ENCODE measurements around the gene ZNF609.
"Not testable (repeated sequence)": the region's sequence is repeated elsewhere in the genome, so short reads cannot be mapped to it uniquely, and the experiment has no call there.

Gene ZNF609

GRCh38 chr15:64495968-64496367 lies 35.6 kb downstream of the ZNF609 start:
- not testable (repeated sequence) for H3K4me3 ChIP-seq (ENCODE audit: low read length); H3K4me1 ChIP-seq (ENCODE audit: control insufficient read depth, insufficient read depth, low read length)

DNA sequence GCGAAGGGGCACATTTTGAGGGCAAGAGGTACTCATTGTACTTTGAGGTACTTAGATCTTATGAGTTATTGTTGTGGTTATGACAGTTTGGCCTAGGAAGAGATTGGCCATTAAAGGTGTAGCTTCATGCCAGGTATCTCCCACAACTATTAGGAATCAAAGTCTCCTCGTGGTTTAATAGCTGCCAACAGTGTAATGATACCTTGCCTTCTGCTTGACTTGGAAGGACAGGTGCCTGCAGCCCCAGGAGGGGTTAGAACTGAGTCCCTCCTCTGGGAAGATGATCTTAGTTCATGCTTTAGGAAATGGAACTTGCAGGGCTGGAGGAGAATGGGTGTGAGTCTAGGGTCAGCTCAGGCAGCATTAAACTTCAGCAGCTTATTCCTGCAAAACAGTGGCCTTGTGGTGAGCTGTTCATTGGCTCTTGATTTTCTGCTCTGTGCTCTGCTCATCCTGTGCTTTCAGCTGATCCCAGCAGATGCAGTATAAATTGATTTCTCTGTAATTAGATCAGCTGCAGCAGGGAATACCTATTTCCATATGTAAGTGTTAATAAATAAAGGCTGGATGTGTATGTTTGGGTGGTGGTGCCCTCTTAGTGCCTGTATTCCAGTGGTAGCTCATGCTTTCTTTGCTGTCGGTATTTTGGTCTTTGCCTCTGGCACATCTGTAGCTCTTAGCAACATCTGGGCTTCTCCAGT lies 40.5 kb downstream of the ZNF609 start:
- Histone ChIP-seq H3K9ac (ENCODE audit: low read length) (no peak overlapping the region), H3K4me1 (ENCODE audit: control insufficient read depth, insufficient read depth, low read length) (peaks cover 30% of the 10 kb centered on the region), H3K36me3 (ENCODE audit: control insufficient read depth, insufficient read depth, low read length) (peaks cover 7% of the 10 kb centered on the region), H3K27me3 (ENCODE audit: control insufficient read depth, insufficient read depth, low read length) (no peaks in the 10 kb centered on the region), H3K9me3 (ENCODE audit: control insufficient read depth, low read length) (no peaks in the 10 kb centered on the region), H3K4me3 (ENCODE audit: low read length) (no peak overlapping the region)

More at GRCh38 chr15:64495968-64496367, 35.6 kb downstream of the ZNF609 start:
- H3K27me3 ChIP-seq (ENCODE audit: control insufficient read depth, insufficient read depth, low read length); H3K36me3 ChIP-seq (ENCODE audit: control insufficient read depth, insufficient read depth, low read length); H3K9ac ChIP-seq (ENCODE audit: low read length); H3K9me3 ChIP-seq (ENCODE audit: control insufficient read depth, low read length): not testable (repeated sequence)

GRCh38 chr15:64501396-64501715 lies 41.0 kb downstream of the ZNF609 start:
- no peak overlapping the region for H3K9ac ChIP-seq (ENCODE audit: low read length)
- H3K9me3 ChIP-seq (ENCODE audit: control insufficient read depth, low read length) = no peaks in the 10 kb centered on the region
- no peak overlapping the region for H3K4me3 ChIP-seq (ENCODE audit: low read length)
- peaks cover 7% of the 10 kb centered on the region for H3K36me3 ChIP-seq (ENCODE audit: control insufficient read depth, insufficient read depth, low read length)
- H3K27me3 ChIP-seq (ENCODE audit: control insufficient read depth, insufficient read depth, low read length) = no peaks in the 10 kb centered on the region
- H3K4me1 ChIP-seq (ENCODE audit: control insufficient read depth, insufficient read depth, low read length) = peaks cover 30% of the 10 kb centered on the region

DNA sequence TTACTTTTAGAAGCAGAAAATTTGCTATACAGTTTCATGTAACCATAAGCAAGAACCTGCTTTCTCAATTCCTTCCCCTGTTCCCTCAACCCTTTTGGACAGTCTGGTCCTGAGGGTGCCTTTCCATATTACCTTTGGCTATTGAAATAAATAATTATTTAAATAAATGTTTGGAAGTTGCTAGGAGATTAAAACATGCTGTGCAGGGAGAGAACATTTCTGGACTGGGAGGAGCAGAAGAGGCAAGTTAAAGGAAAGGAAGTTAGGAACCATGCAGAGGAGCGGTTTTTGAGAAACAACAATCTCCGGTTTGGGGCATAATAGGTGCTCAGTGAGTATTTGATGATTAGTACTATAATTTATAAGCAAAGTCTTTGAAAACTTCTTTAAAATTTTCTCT lies 41.8 kb downstream of the ZNF609 start:
- Histone ChIP-seq H3K9ac (ENCODE audit: low read length) (no peak overlapping the region), H3K27me3 (ENCODE audit: control insufficient read depth, insufficient read depth, low read length) (no peaks in the 10 kb centered on the region), H3K9me3 (ENCODE audit: control insufficient read depth, low read length) (no peaks in the 10 kb centered on the region), H3K36me3 (ENCODE audit: control insufficient read depth, insufficient read depth, low read length) (peaks cover 7% of the 10 kb centered on the region), H3K4me1 (ENCODE audit: control insufficient read depth, insufficient read depth, low read length) (peaks cover 35% of the 10 kb centered on the region), H3K4me3 (ENCODE audit: low read length) (no peak overlapping the region)

- Histone ChIP-seq H3K4me3 (ENCODE audit: low read length) (no peak overlapping the region), H3K9ac (ENCODE audit: low read length) (no peak overlapping the region), H3K27me3 (ENCODE audit: control insufficient read depth, insufficient read depth, low read length) (no peaks in the 10 kb centered on the region), H3K4me1 (ENCODE audit: control insufficient read depth, insufficient read depth, low read length) (peaks cover 39% of the 10 kb centered on the region), H3K36me3 (ENCODE audit: control insufficient read depth, insufficient read depth, low read length) (peaks cover 7% of the 10 kb centered on the region), H3K9me3 (ENCODE audit: control insufficient read depth, low read length) (no peaks in the 10 kb centered on the region)
Measured at GRCh38 chr15:64502551-64502950, 42.2 kb downstream of the ZNF609 start.

GRCh38 chr15:64503197-64503596 lies 42.8 kb downstream of the ZNF609 start:
- peaks cover 46% of the 10 kb centered on the region for H3K4me1 ChIP-seq (ENCODE audit: control insufficient read depth, insufficient read depth, low read length)
- H3K4me3 ChIP-seq (ENCODE audit: low read length) = no peak overlapping the region
- no peaks in the 10 kb centered on the region for H3K27me3 ChIP-seq (ENCODE audit: control insufficient read depth, insufficient read depth, low read length)
- H3K9ac ChIP-seq (ENCODE audit: low read length) = no peak overlapping the region
- no peaks in the 10 kb centered on the region for H3K9me3 ChIP-seq (ENCODE audit: control insufficient read depth, low read length)
- peaks cover 7% of the 10 kb centered on the region for H3K36me3 ChIP-seq (ENCODE audit: control insufficient read depth, insufficient read depth, low read length)

DNA sequence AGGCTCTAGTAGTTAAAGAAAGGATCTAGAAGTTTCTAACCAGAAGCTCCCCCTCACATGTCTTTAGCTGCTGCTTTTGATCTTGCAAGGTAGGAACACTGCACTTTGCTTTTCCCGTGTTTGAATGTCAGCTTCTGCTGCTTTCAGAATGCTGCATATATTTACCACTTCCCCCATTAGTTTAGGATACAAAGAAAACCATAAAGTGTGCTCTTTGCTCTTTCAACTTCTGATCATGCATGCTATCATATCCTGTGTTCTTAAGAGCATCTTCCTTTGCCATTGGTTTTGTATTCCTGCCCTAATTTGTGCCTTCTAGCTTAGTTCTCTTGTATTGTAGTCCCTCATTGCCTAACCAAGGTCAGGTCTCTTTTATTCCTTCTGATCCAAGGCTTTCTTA lies 43.3 kb downstream of the ZNF609 start:
- no peaks in the 10 kb centered on the region for H3K27me3 ChIP-seq (ENCODE audit: control insufficient read depth, insufficient read depth, low read length)
- peaks cover 50% of the 10 kb centered on the region for H3K4me1 ChIP-seq (ENCODE audit: control insufficient read depth, insufficient read depth, low read length)
- no peak overlapping the region for H3K9ac ChIP-seq (ENCODE audit: low read length)
- no peak overlapping the region for H3K4me3 ChIP-seq (ENCODE audit: low read length)
- H3K9me3 ChIP-seq (ENCODE audit: control insufficient read depth, low read length) = no peaks in the 10 kb centered on the region
- H3K36me3 ChIP-seq (ENCODE audit: control insufficient read depth, insufficient read depth, low read length) = peaks cover 7% of the 10 kb centered on the region

DNA sequence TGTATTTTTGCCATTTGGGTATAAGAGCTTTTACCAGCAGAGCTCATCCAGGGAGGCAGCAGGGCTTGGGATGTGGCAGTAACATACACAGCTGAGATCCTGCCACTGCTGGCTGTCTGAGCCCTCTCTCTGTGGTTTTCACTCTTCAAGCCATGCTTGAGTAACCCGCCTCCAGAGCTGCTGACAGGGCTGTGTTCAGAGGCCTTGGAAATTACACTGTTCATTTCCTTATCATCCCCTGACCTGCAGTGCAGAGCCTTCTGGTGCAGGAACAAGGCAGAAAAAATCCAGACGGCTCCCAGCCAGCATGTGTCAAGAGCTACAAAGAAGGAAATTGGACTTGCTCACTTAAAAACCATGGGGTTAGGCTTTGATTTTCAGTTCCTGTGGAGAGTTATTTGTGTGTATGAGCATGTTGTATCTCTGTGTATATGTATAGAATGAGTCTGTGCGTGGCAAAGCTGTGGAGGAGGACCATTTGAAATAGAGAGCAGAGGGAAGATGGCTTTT lies 47.0 kb downstream of the ZNF609 start:
- H3K36me3 ChIP-seq (ENCODE audit: control insufficient read depth, insufficient read depth, low read length) = no peaks in the 10 kb centered on the region
- H3K27me3 ChIP-seq (ENCODE audit: control insufficient read depth, insufficient read depth, low read length) = no peaks in the 10 kb centered on the region
- H3K4me1 ChIP-seq (ENCODE audit: control insufficient read depth, insufficient read depth, low read length) = peaks cover 42% of the 10 kb centered on the region
- H3K9ac ChIP-seq (ENCODE audit: low read length) = peak overlapping the region; percentile 20
- H3K9me3 ChIP-seq (ENCODE audit: control insufficient read depth, low read length) = no peaks in the 10 kb centered on the region
- H3K4me3 ChIP-seq (ENCODE audit: low read length) = no peak overlapping the region

GRCh38 chr15:64507845-64508244 lies 47.5 kb downstream of the ZNF609 start:
- H3K27me3 ChIP-seq (ENCODE audit: control insufficient read depth, insufficient read depth, low read length) = no peaks in the 10 kb centered on the region
- H3K9me3 ChIP-seq (ENCODE audit: control insufficient read depth, low read length) = no peaks in the 10 kb centered on the region
- no peak overlapping the region for H3K9ac ChIP-seq (ENCODE audit: low read length)
- no peaks in the 10 kb centered on the region for H3K36me3 ChIP-seq (ENCODE audit: control insufficient read depth, insufficient read depth, low read length)
- no peak overlapping the region for H3K4me3 ChIP-seq (ENCODE audit: low read length)
- peaks cover 37% of the 10 kb centered on the region for H3K4me1 ChIP-seq (ENCODE audit: control insufficient read depth, insufficient read depth, low read length)

GRCh38 chr15:64513823-64514222 lies 53.4 kb downstream of the ZNF609 start:
- Histone ChIP-seq H3K4me3 (ENCODE audit: low read length) (no peak overlapping the region), H3K27me3 (ENCODE audit: control insufficient read depth, insufficient read depth, low read length) (no peaks in the 10 kb centered on the region), H3K4me1 (ENCODE audit: control insufficient read depth, insufficient read depth, low read length) (peaks cover 7% of the 10 kb centered on the region), H3K9ac (ENCODE audit: low read length) (no peak overlapping the region), H3K36me3 (ENCODE audit: control insufficient read depth, insufficient read depth, low read length) (no peaks in the 10 kb centered on the region), H3K9me3 (ENCODE audit: control insufficient read depth, low read length) (no peaks in the 10 kb centered on the region)

- Histone ChIP-seq H3K36me3 (ENCODE audit: control insufficient read depth, insufficient read depth, low read length) (no peaks in the 10 kb centered on the region), H3K4me3 (ENCODE audit: low read length) (no peak overlapping the region), H3K4me1 (ENCODE audit: control insufficient read depth, insufficient read depth, low read length) (peaks cover 7% of the 10 kb centered on the region), H3K9ac (ENCODE audit: low read length) (no peak overlapping the region), H3K9me3 (ENCODE audit: control insufficient read depth, low read length) (no peaks in the 10 kb centered on the region), H3K27me3 (ENCODE audit: control insufficient read depth, insufficient read depth, low read length) (no peaks in the 10 kb centered on the region)
Measured at GRCh38 chr15:64515196-64515595, 54.8 kb downstream of the ZNF609 start.

GRCh38 chr15:64515825-64516224 lies 55.4 kb downstream of the ZNF609 start:
- Histone ChIP-seq H3K4me1 (ENCODE audit: control insufficient read depth, insufficient read depth, low read length) (peaks cover 11% of the 10 kb centered on the region), H3K9me3 (ENCODE audit: control insufficient read depth, low read length) (no peaks in the 10 kb centered on the region), H3K36me3 (ENCODE audit: control insufficient read depth, insufficient read depth, low read length) (no peaks in the 10 kb centered on the region), H3K4me3 (ENCODE audit: low read length) (no peak overlapping the region), H3K9ac (ENCODE audit: low read length) (no peak overlapping the region), H3K27me3 (ENCODE audit: control insufficient read depth, insufficient read depth, low read length) (no peaks in the 10 kb centered on the region)

DNA sequence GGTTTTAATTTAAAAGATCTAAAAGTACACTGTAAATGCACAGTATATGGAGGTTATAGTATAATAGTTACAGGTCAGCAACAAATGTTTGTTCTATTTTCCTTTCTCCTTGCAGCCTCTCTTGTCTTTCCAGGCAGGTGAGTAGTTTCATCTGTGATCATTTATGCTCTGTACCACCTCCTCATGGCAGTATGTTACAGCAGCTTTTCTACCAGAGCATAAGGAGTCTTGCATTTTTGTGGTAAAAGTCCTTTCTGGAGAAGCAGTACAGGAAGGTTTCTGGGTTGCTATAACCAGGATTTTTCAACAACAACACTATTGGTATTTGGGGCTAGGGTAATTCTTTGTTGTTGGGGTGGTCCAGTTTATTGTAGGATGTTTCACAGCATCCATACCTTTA lies 59.5 kb downstream of the ZNF609 start:
- Histone ChIP-seq H3K36me3 (ENCODE audit: control insufficient read depth, insufficient read depth, low read length) (no peaks in the 10 kb centered on the region), H3K4me1 (ENCODE audit: control insufficient read depth, insufficient read depth, low read length) (peaks cover 28% of the 10 kb centered on the region)

More for the DNA sequence above, 59.5 kb downstream of the ZNF609 start:
- Histone ChIP-seq H3K4me3 (ENCODE audit: low read length) (no peak overlapping the region), H3K27me3 (ENCODE audit: control insufficient read depth, insufficient read depth, low read length) (no peaks in the 10 kb centered on the region), H3K9ac (ENCODE audit: low read length) (no peak overlapping the region), H3K9me3 (ENCODE audit: control insufficient read depth, low read length) (no peaks in the 10 kb centered on the region)
